Muscle of leg (tissue), 16 donors: ENCODE data around the gene KPNA1. TPM values are rescaled to one million over a fixed set of nuclear protein-coding genes. Genes with fewer than 3 reads are reported as not detected.
A peak's percentile ranks its signal among the peaks of the same experiment; 100 is the strongest.

Experiments used
- DNase-seq: peaks from one replicate; pipeline ENCODE4 v3.0.0; 2013
- H3K27ac ChIP-seq: one replicate; pipeline ENCODE4 v1.5.1; 2013; ENCODE audit warnings: mild to moderate bottlenecking, low read length, control low read depth
- H3K27me3 ChIP-seq: one replicate; pipeline ENCODE4 v1.6.1; 2013; ENCODE audit warnings: low read length; ENCODE audit not compliant: control insufficient read depth, insufficient read depth
- H3K36me3 ChIP-seq: one replicate; pipeline ENCODE4 v1.6.1; 2013; ENCODE audit warnings: low read length; ENCODE audit not compliant: control insufficient read depth, insufficient read depth
- H3K4me1 ChIP-seq: one replicate; pipeline ENCODE4 v1.6.1; 2013; ENCODE audit warnings: low read length; ENCODE audit not compliant: control insufficient read depth, insufficient read depth
- H3K4me3 ChIP-seq: one replicate; pipeline ENCODE4 v1.5.1; 2013; ENCODE audit warnings: low read length, control low read depth
- H3K9me3 ChIP-seq: replicated peaks from 2 replicates; pipeline ENCODE4 v1.6.1; 2013; ENCODE audit warnings: low read depth, low read length; ENCODE audit not compliant: control insufficient read depth
- WGBS: methylation state at CpG from one replicate; pipeline ENCODE4 v1.1.5; 2013; ENCODE audit warnings: missing lambda C conversion rate; ENCODE audit not compliant: insufficient coverage; 5-methylcytosine and 5-hydroxymethylcytosine counted together
- long read RNA-seq, 11 donors: transcript quantifications; one replicate each; lab custom pipeline, GENCODE V29; 2026
- polyA plus RNA-seq, 8 donors: library from polyadenylated mRNA; unstranded; fragments of 120-200 nt; gene quantifications; one replicate each; pipeline versions ENCODE4 v1.2.1 to v1.2.3, GENCODE V29; 2013; ENCODE audit warnings: inconsistent platforms in 1 of 8, low replicate concordance in 1 of 8; ENCODE audit not compliant: insufficient read length in 8 of 8, insufficient read depth in 1 of 8
- total RNA-seq: library from RNA; stranded (reverse); fragments of 120-200 nt; gene quantifications from one replicate; pipeline ENCODE4 v1.2.4, GENCODE V29; 2013

Gene KPNA1
- total RNA-seq (22.7 TPM), polyA plus RNA-seq (10 to 100 TPM; 24.9 to 44.2 (median 36.3) TPM)
- long read RNA-seq, donor 1, full-length matches to known transcripts: 3 of 8 reads
- long read RNA-seq, donor 1, partial matches to known transcripts: 5 of 8 reads
- long read RNA-seq, donor 1, other reads (novel, unspliced or antisense): 0 of 8 reads
- long read RNA-seq, donor 2, full-length matches to known transcripts: 1 of 1 reads
- long read RNA-seq, donor 2, partial matches to known transcripts: 0 of 1 reads
- long read RNA-seq, donor 2, other reads (novel, unspliced or antisense): 0 of 1 reads
- long read RNA-seq, donor 3, full-length matches to known transcripts: 11 of 16 reads
- long read RNA-seq, donor 3, partial matches to known transcripts: 5 of 16 reads
- long read RNA-seq, donor 3, other reads (novel, unspliced or antisense): 0 of 16 reads
- long read RNA-seq, donor 4, full-length matches to known transcripts: 6 of 6 reads
- long read RNA-seq, donor 4, partial matches to known transcripts: 0 of 6 reads
- long read RNA-seq, donor 4, other reads (novel, unspliced or antisense): 0 of 6 reads
- long read RNA-seq, donor 5, full-length matches to known transcripts: 11 of 51 reads
- long read RNA-seq, donor 5, partial matches to known transcripts: 31 of 51 reads
- long read RNA-seq, donor 5, other reads (novel, unspliced or antisense): 9 of 51 reads
- long read RNA-seq, donor 6, full-length matches to known transcripts: 9 of 9 reads
- long read RNA-seq, donor 6, partial matches to known transcripts: 0 of 9 reads
- long read RNA-seq, donor 6, other reads (novel, unspliced or antisense): 0 of 9 reads
- long read RNA-seq, donor 7, full-length matches to known transcripts: 6 of 12 reads
- long read RNA-seq, donor 7, partial matches to known transcripts: 6 of 12 reads
- long read RNA-seq, donor 7, other reads (novel, unspliced or antisense): 0 of 12 reads
- long read RNA-seq, donor 8, full-length matches to known transcripts: 3 of 3 reads
- long read RNA-seq, donor 8, partial matches to known transcripts: 0 of 3 reads
- long read RNA-seq, donor 8, other reads (novel, unspliced or antisense): 0 of 3 reads
- long read RNA-seq, donor 9, full-length matches to known transcripts: 6 of 6 reads
- long read RNA-seq, donor 9, partial matches to known transcripts: 0 of 6 reads
- long read RNA-seq, donor 9, other reads (novel, unspliced or antisense): 0 of 6 reads
- long read RNA-seq, donor 10, full-length matches to known transcripts: 7 of 12 reads
- long read RNA-seq, donor 10, partial matches to known transcripts: 5 of 12 reads
- long read RNA-seq, donor 10, other reads (novel, unspliced or antisense): 0 of 12 reads
- long read RNA-seq, donor 11, full-length matches to known transcripts: 6 of 11 reads
- long read RNA-seq, donor 11, partial matches to known transcripts: 5 of 11 reads
- long read RNA-seq, donor 11, other reads (novel, unspliced or antisense): 0 of 11 reads

DNA sequence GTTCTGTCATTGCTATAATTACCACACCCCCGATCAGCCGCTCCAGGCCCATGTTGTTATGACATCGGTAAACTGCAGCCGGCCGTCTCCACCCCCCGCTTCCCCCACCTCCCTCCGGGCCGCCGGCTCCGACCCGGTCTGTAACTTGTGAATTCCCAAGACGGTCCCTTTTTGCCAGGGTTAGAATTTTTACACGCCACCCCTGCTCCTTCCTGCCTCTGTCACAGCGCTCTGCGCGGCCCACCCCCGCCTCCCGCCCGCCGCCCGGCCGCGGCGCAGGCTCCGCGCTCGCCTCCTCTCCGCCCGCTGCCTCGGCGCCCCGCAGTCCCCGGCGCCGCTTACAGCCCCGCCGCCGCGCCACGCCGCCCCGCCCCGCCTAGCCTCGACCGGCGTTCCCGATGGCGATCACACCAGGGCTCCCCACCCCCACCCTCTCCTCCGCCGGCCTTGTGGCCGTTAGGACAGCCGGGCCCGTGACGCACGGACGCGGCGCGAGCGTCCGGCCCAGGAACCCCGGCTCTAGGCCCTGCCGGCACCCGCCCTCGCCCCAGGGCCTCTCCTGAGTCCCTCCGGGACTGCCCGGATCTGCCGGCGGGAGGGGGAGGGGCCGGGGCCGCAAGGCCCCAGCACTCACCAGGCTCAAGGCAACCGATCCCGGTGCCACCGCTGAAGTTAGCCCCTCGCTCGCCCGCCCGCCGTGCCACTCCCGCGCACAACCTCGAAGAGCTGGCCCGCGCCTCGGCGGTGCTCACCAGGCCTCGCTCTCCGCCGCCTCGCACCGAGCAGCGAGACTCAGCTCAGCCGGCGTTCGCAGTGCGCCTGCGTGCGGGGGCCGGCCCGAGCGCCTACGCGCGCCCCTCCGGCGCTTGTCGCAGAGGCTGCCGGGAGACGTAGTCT lies at the start of gene KPNA1:
Gene KPNA1 (minus strand): TSS at position 817 of the 897 bp plus-strand sequence. CDS start 18,374 bp downstream, outside the sequence.
- DNase-seq: peak; percentile 96
- no peaks in the 10 kb centered on the region for H3K9me3 ChIP-seq
- H3K27ac ChIP-seq: peak within 1 kb of the TSS; percentile 94
- H3K4me3 ChIP-seq: peak within 1 kb of the TSS; percentile 74
- no peaks in the 10 kb centered on the region for H3K27me3 ChIP-seq
- no peaks in the 10 kb centered on the region for H3K36me3 ChIP-seq
- peaks cover 7% of the 10 kb centered on the region for H3K4me1 ChIP-seq
- WGBS: 0% methylated on average over 97 of the region's 109 CpGs

DNA sequence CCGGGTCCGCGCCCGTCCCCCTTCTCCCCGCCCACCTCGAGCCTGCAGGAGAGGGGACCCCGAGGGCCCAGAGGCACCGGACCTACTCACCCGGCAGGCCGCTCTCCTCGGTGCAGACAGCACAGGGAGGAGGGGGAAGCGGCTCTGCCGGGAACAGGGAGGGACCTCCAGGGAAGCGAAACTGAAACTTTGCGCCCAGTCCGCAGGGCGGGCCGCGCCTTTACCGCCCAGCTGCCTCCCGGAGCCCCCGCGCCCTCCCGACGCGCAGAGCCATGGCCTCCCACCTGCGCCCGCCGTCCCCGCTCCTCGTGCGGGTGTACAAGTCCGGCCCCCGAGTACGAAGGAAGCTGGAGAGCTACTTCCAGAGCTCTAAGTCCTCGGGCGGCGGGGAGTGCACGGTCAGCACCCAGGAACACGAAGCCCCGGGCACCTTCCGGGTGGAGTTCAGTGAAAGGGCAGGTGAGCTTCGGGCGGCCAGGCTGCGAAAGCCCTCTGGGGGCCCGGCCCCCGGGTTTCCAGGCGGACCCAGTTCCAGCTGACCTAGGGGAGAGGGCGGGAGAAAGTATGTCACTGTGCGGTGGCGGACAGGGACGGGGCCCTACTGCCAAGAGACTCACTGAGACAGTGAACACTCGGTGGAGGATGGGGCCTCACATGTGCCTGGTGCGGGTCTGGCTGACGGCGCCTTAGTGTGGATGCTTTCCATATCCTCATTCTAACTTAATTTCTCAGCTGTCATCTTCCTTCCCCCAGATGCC lies 49.6 kb upstream of the KPNA1 start, which contains the start of the genes DTX3L and PARP9:
Gene DTX3L (plus strand): TSS at position 184 of the 758 bp plus-strand sequence. CDS start 89 bp downstream, at position 273.
Gene PARP9 (minus strand): TSS at position 146 of the 758 bp plus-strand sequence. CDS start 4,680 bp downstream, outside the sequence.
- WGBS: under 1% methylated on average over 44 of the region's 56 CpGs
- Histone ChIP-seq H3K9me3 (no peaks in the 10 kb centered on the region), H3K27me3 (no peaks in the 10 kb centered on the region), H3K36me3 (peaks cover 35% of the 10 kb centered on the region), H3K4me1 (peaks cover 16% of the 10 kb centered on the region), H3K4me3 (peak within 1 kb of the TSS; percentile 87), H3K27ac (peak within 1 kb of the TSS; percentile 96)
- DNase-seq: peak; percentile 90

DNA sequence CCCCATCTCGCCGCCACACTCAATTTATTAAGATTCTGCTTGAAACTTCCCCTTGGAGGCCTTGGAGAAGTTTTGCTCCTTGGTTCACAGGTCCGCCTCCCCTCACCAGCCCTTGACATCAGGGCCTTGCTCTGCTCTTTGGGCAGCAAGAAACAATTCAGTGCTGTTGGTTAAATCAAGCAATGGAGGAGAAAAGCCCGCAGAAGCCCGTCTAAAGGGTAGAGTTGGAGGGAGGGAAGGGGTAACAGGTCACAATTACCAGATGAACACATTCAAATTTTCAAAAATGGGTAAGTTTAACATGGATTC lies 48.9 kb upstream of the KPNA1 start:
- peaks cover 16% of the 10 kb centered on the region for H3K4me1 ChIP-seq

DNA sequence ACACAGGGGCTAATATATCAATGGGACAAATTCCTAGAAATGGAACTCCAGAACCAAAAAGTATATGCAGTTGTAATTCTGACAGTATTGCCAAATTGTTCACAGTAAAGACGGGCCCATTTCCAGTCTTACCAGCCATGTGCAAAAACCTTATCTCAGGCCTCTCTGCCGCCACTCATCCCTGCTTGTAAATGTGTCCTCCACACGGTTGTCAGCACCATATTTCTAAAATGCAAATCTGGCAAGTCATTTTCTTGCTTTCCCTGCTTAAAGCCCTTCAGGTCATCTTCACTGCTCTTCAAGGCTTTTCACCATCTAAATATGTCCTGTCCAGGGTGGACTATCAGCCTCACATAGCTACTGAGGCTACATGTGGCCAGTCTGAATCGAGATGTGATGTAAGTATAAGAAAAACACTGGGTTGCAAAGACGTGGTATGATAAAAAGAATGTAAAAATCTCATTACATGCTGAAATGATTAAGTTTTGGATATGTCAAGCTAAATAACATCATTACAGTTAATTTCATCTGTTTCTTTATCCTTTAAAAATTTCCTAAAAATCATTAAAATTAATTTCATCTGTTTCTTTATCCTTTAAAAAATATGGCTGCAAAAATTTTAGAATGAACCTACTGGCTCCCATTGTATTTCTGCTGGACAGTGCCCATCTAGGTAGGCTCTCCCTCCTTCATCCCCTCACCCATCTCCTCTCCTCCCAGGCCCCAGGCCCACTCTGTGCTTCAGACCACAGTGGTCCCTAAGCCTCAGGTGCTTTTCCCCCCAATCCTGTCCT lies 48.4 kb upstream of the KPNA1 start:
- no peak for DNase-seq
- 82% methylated on average over 3 of the region's 5 CpGs for WGBS

More for the DNA sequence above, 48.9 kb upstream of the KPNA1 start:
- Histone ChIP-seq H3K9me3 (no peaks in the 10 kb centered on the region), H3K4me3 (peak overlapping the region; percentile 87), H3K36me3 (peaks cover 35% of the 10 kb centered on the region), H3K27ac (peak overlapping the region; percentile 96), H3K27me3 (no peaks in the 10 kb centered on the region)
- no CpG with 5 or more reads among the region's 5 CpGs for WGBS
- peak; percentile 26 for DNase-seq

DNA sequence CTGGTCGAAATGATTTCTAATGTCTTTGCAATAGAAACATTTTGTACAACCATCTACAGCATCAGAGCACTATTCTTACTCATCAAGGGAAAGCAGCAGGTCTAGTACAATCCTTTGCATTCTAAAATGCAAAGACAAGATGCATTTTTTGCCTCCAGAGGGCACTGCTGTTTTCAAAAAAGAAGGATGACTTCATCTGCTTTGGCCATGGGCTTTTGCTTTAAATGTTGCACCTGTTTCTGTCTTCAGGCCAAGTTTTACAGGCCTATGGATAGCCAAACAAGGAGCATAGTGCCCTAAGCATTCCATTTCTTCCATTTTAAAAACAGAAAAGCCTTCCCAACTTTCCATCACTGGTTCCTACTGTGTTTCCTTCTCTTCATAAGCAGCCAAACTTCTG lies 45.9 kb upstream of the KPNA1 start:
- H3K27ac ChIP-seq: peak overlapping the region; percentile 59
- no peaks in the 10 kb centered on the region for H3K9me3 ChIP-seq
- H3K36me3 ChIP-seq: peaks cover 39% of the 10 kb centered on the region
- DNase-seq: peak; percentile 79
- no peak overlapping the region for H3K4me3 ChIP-seq
- 83% methylated on average over 1 of the region's 1 CpG for WGBS
- H3K4me1 ChIP-seq: peaks cover 13% of the 10 kb centered on the region
- H3K27me3 ChIP-seq: no peaks in the 10 kb centered on the region

More for the DNA sequence above, 48.4 kb upstream of the KPNA1 start:
- peak overlapping the region; percentile 87 for H3K4me3 ChIP-seq
- H3K27ac ChIP-seq: peak overlapping the region; percentile 96
- peaks cover 16% of the 10 kb centered on the region for H3K4me1 ChIP-seq
- H3K9me3 ChIP-seq: no peaks in the 10 kb centered on the region
- H3K27me3 ChIP-seq: no peaks in the 10 kb centered on the region
- peaks cover 39% of the 10 kb centered on the region for H3K36me3 ChIP-seq

DNA sequence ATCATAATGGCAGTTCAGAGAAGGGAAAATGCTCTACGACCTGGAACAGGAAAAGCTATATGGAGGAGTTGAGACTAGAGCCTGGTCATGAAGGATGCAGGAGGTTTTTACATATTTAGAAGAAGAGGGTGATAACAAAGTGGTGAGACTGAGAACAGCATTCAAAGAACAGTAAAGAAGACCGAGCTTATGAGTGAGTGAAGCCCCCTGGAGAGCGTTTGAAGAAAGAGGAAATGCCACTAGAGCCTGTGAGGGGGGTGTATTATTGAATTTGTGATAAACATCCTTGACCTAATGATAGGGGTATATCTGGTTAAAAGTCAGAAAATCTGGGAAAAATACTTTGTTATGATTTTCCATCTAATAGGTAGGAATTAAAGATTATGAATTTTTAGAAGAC lies 45.2 kb upstream of the KPNA1 start:
- Histone ChIP-seq H3K4me1 (peaks cover 12% of the 10 kb centered on the region), H3K27ac (no peak overlapping the region), H3K27me3 (no peaks in the 10 kb centered on the region), H3K36me3 (peaks cover 44% of the 10 kb centered on the region), H3K9me3 (no peaks in the 10 kb centered on the region), H3K4me3 (no peak overlapping the region)
- DNase-seq: no peak
- WGBS: 58% methylated on average over 3 of the region's 3 CpGs

DNA sequence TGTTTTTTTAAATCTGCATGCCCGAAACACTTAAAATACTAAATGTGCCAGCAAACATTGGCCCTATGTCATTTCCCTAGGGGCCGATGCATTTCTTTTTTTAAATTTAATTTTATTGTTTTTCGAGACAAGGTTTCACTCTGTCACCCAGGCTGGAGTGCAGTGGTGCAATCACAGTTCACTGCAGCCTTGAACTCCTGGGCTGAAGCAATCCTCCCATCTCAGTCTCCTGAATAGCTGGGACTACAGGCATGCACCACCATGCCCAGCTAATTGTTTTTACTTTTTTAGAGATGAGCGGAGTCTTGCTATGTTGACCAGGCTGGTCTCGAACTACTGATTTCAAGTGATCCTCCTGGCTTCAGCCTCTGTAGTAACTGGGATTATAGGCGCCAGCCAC lies 43.9 kb upstream of the KPNA1 start:
- 86% methylated on average over 1 of the region's 6 CpGs for WGBS
- H3K27ac ChIP-seq: no peak overlapping the region

DNA sequence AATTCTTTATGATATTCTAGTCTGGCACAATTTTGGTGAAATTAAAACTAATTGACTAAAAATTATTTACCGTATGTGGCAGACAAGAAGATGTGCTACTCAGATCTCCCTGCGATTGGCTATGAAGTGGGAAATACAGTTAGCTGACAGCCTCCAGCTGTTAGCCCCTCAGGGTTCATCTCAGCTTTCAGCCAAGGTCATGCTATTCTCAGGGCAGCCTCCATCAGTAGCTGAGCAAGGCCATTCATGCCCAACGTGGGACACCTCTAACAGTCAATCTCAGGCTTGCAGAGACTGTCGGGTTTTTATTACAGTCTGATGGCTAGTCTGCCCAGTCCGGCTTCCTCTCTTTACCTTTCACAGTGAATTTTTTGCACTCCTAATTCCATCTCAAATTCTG lies 42.6 kb upstream of the KPNA1 start:
- peaks cover 58% of the 10 kb centered on the region for H3K36me3 ChIP-seq
- no peak overlapping the region for H3K27ac ChIP-seq
- WGBS: 69% methylated on average over 3 of the region's 5 CpGs
- H3K9me3 ChIP-seq: no peaks in the 10 kb centered on the region
- H3K4me1 ChIP-seq: peaks cover 6% of the 10 kb centered on the region
- H3K4me3 ChIP-seq: no peak overlapping the region
- no peaks in the 10 kb centered on the region for H3K27me3 ChIP-seq
- no peak for DNase-seq

More for the DNA sequence above, 43.9 kb upstream of the KPNA1 start:
- Histone ChIP-seq H3K36me3 (peaks cover 54% of the 10 kb centered on the region), H3K9me3 (no peaks in the 10 kb centered on the region), H3K4me1 (peaks cover 12% of the 10 kb centered on the region), H3K27me3 (no peaks in the 10 kb centered on the region), H3K4me3 (no peak overlapping the region)
- no peak for DNase-seq
